Trophoblast cell (in vitro differentiated cells and primary cell): Measurements from ENCODE around the gene TRABD2B.
"Not testable (repeated sequence)": the region's sequence is repeated elsewhere in the genome, so short reads cannot be mapped to it uniquely, and the experiment has no call there.

ENCODE experiments used
- DNase-seq, 2 donors: peaks; one replicate each; pipeline ENCODE4 v3.0.0-alpha.2; 2016
- H2AFZ ChIP-seq: 2 replicates; pipeline ENCODE4 v1.6.1; 2013; ENCODE audit warnings: low read length, moderate library complexity, mild to moderate bottlenecking; ENCODE audit not compliant: insufficient read depth, poor library complexity
- H2AK5ac ChIP-seq: 2 replicates; pipeline ENCODE4 v1.6.1; 2013; ENCODE audit warnings: mild to moderate bottlenecking, low read length
- H2BK120ac ChIP-seq: 2 replicates; pipeline ENCODE4 v1.6.1; 2013; ENCODE audit warnings: low read length, mild to moderate bottlenecking, moderate library complexity; ENCODE audit not compliant: insufficient read depth, poor library complexity
- H2BK12ac ChIP-seq: 2 replicates; pipeline ENCODE4 v1.6.1; 2013; ENCODE audit warnings: mild to moderate bottlenecking, low read length, moderate library complexity
- H2BK5ac ChIP-seq: 2 replicates; pipeline ENCODE4 v1.6.1; 2013; ENCODE audit warnings: low read length, low read depth, moderate library complexity, mild to moderate bottlenecking; ENCODE audit not compliant: poor library complexity
- H3K14ac ChIP-seq: 2 replicates; pipeline ENCODE4 v1.6.1; 2013; ENCODE audit warnings: mild to moderate bottlenecking, low read length
- H3K18ac ChIP-seq: 2 replicates; pipeline ENCODE4 v1.6.1; 2013; ENCODE audit warnings: mild to moderate bottlenecking, low read length
- H3K23ac ChIP-seq: 2 replicates; pipeline ENCODE4 v1.6.1; 2013; ENCODE audit warnings: low read length
- H3K27ac ChIP-seq: 2 replicates; pipeline ENCODE4 v1.5.1; 2013; ENCODE audit warnings: low read depth, mild to moderate bottlenecking, inconsistent platforms, low read length, moderate library complexity
- H3K27me3 ChIP-seq: 2 replicates; pipeline ENCODE4 v1.6.1; 2013; ENCODE audit warnings: inconsistent platforms, mild to moderate bottlenecking, low read length, moderate library complexity; ENCODE audit not compliant: insufficient read depth
- H3K36me3 ChIP-seq, 2 experiments: 1 replicate in 1 of 2; 2 replicates in 1 of 2; pipeline ENCODE4 v1.6.1; 2013; ENCODE audit warnings: low read length in 2 of 2, mild to moderate bottlenecking in 2 of 2, moderate library complexity in 1 of 2; ENCODE audit not compliant: insufficient read depth in 2 of 2, control insufficient read depth in 1 of 2
- H3K4ac ChIP-seq: 2 replicates; pipeline ENCODE4 v1.6.1; 2013; ENCODE audit warnings: low read depth, mild to moderate bottlenecking, low read length, moderate library complexity
- H3K4me1 ChIP-seq, 2 experiments: 1 replicate in 1 of 2; 2 replicates in 1 of 2; pipeline ENCODE4 v1.6.1; 2013; ENCODE audit warnings: low read length in 2 of 2, mild to moderate bottlenecking in 2 of 2, moderate library complexity in 1 of 2; ENCODE audit not compliant: insufficient read depth in 2 of 2, control insufficient read depth in 1 of 2
- H3K4me2 ChIP-seq: 2 replicates; pipeline ENCODE4 v1.6.1; 2013; ENCODE audit warnings: inconsistent platforms, mild to moderate bottlenecking, low read length, moderate library complexity
- H3K4me3 ChIP-seq: 2 replicates; pipeline ENCODE4 v1.5.1; 2013; ENCODE audit warnings: mild to moderate bottlenecking, low read depth, low read length, inconsistent platforms
- H3K79me1 ChIP-seq: one replicate; pipeline ENCODE4 v1.6.1; 2013; ENCODE audit warnings: low read length
- H3K79me2 ChIP-seq: 2 replicates; pipeline ENCODE4 v1.6.1; 2013; ENCODE audit warnings: low read length, mild to moderate bottlenecking; ENCODE audit not compliant: control insufficient read depth, insufficient read depth, poor library complexity
- H3K9ac ChIP-seq: 2 replicates; pipeline ENCODE4 v1.6.1; 2013; ENCODE audit warnings: mild to moderate bottlenecking, low read length
- H3K9me3 ChIP-seq: 2 replicates; pipeline ENCODE4 v1.6.1; 2013; ENCODE audit warnings: low read depth, mild to moderate bottlenecking, control low read depth, inconsistent platforms, low read length; ENCODE audit not compliant: insufficient read depth
- H4K12ac ChIP-seq: 2 replicates; pipeline ENCODE4 v1.6.1; 2013; ENCODE audit warnings: low read depth, mild to moderate bottlenecking, low read length, moderate library complexity
- H4K8ac ChIP-seq: 2 replicates; pipeline ENCODE4 v1.6.1; 2013; ENCODE audit warnings: low read depth, mild to moderate bottlenecking, low read length, moderate library complexity
- H4K91ac ChIP-seq: one replicate; pipeline ENCODE4 v1.6.1; 2013; ENCODE audit warnings: low read depth, mild to moderate bottlenecking, low read length, moderate library complexity
- WGBS: extraction: QIAGEN DNeasy Blood & Tissue Kit; methylation state at CpG from one replicate; pipeline ENCODE4 v1.1.7; 2013; ENCODE audit warnings: missing lambda C conversion rate; ENCODE audit not compliant: insufficient read length, insufficient coverage; ENCODE audit errors: extremely low coverage; 5-methylcytosine and 5-hydroxymethylcytosine counted together

The TRABD2B gene

DNA sequence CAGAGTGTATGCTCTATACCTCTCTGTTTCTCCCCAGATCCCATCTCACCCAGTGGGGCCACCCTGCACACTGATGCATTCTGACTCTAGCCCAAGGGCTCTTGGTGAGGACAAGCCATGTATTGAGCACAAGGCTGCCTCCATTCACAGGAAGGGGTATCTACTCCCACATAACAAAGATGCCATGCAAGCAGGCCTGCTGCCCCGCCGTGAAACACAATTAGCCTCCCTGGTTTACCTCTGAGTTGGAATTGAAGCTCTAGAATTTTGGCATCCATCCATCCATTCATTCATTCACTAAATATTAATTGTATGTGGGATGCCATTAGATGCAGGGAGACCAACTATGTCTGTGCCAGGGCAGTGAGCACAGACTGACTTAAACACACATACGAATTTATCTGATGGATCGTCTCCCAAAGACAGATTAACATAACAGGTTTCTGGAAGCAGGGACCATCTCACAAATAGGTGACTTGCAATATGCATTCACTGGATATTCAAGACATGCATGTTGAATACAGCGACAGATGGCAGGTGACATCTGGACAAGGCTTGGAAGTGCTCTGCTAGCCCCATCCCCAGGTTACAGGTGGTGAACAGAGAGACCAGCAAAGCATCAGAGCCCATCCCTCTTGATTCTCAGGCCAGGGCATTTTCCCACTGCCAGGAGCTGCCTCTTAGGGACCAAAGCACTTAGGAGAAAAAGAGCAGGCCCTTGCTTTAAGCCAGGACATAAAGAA lies 34.3 kb downstream of the TRABD2B start:
- Histone ChIP-seq H3K4me1 (no peaks in the 10 kb centered on the region), H4K12ac (no peak overlapping the region), H3K4me2 (no peak overlapping the region), H2BK120ac (no peak overlapping the region), H3K18ac (no peak overlapping the region), H3K9me3 (no peaks in the 10 kb centered on the region), H3K36me3 (no peaks in the 10 kb centered on the region), H3K4ac (no peak overlapping the region), H2AFZ (no peak overlapping the region), H3K79me1 (no peaks in the 10 kb centered on the region), H2AK5ac (no peak overlapping the region), H3K27me3 (no peaks in the 10 kb centered on the region), H2BK12ac (no peak overlapping the region), H3K4me3 (no peak overlapping the region), H3K23ac (no peak overlapping the region), H2BK5ac (no peak overlapping the region), H4K8ac (no peak overlapping the region), H3K27ac (no peak overlapping the region), H3K9ac (no peak overlapping the region), H3K14ac (no peak overlapping the region), H4K91ac (no peak overlapping the region), H3K79me2 (no peaks in the 10 kb centered on the region)
- no peak for DNase-seq
- no CpG with 5 or more reads among the region's 5 CpGs for WGBS

DNA sequence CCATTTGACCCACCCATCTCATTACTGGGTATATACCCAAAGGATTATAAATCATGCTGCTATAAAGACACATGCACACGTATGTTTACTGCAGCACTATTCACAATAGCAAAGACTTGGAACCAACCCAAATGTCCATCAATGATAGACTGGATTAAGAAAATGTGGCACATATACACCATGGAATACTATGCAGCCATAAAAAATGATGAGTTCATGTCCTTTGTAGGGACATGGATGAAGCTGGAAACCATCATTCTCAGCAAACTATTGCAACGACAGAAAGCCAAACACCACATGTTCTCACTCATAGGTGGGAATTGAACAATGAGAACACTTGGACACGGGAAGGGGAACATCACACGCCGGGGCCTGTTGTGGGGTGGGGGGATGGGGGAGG lies 35.4 kb downstream of the TRABD2B start:
- H3K18ac ChIP-seq, H3K4me3 ChIP-seq, H3K9me3 ChIP-seq, H3K4me2 ChIP-seq, H2BK120ac ChIP-seq, H2BK12ac ChIP-seq, H3K79me1 ChIP-seq, H3K9ac ChIP-seq, H2BK5ac ChIP-seq, H3K23ac ChIP-seq, H3K14ac ChIP-seq, DNase-seq, H3K27me3 ChIP-seq, H4K8ac ChIP-seq, H3K36me3 ChIP-seq, H3K4me1 ChIP-seq, H3K79me2 ChIP-seq, H2AK5ac ChIP-seq, H2AFZ ChIP-seq, H3K27ac ChIP-seq, H4K12ac ChIP-seq, H4K91ac ChIP-seq, H3K4ac ChIP-seq: not testable (repeated sequence)
- no CpG with 5 or more reads among the region's 5 CpGs for WGBS

DNA sequence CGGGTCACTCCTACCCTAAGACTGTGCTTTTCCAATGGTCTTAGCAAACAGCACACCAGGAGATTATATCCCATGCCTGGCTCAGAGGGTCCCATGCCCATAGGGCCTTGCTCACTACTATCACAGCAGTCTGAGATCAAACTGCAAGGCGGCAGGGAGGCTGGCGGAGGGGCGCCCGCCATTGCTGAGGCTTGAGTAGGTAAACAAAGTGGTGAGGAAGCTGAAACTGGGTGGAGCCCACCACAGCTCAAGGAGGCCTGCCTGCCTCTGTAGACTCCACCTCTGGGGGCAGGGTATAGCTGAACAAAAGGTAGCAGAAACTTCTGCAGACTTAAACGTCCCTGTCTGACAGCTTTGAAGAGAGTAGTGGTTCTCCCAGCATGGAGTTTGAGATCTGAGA lies 40.7 kb downstream of the TRABD2B start:
- not testable (repeated sequence) for H3K27ac ChIP-seq, H3K79me1 ChIP-seq, DNase-seq, H3K23ac ChIP-seq, H4K8ac ChIP-seq, H3K14ac ChIP-seq, H4K12ac ChIP-seq, H3K36me3 ChIP-seq, H3K4me1 ChIP-seq, H2BK120ac ChIP-seq, H3K79me2 ChIP-seq, H2AK5ac ChIP-seq, H3K4me3 ChIP-seq, H3K27me3 ChIP-seq, H4K91ac ChIP-seq, H3K9me3 ChIP-seq, H3K18ac ChIP-seq, H3K4me2 ChIP-seq, H2BK12ac ChIP-seq, H2BK5ac ChIP-seq, H2AFZ ChIP-seq, H3K4ac ChIP-seq, H3K9ac ChIP-seq
- WGBS, result no CpG with 5 or more reads among the region's 6 CpGs

DNA sequence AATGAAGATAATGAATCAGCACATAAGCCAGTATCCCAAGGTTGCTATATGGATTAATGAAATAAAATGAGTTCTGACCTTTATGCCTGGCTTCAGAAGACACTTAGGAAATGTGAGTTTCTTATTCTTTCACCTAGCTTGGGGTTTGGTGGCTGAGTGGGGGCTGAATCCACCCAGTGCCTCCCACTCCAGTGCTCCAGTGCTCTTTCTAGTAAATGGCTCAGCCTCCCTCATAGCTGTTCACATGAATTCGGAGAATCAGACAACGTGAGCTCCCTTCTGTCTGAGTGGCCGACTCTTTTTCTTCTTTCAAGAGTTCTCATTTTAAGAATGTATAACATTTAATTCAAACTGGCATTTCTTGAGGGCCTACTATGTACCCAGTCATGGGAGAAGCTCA lies 43.5 kb downstream of the TRABD2B start:
- Histone ChIP-seq H2AK5ac (no peak overlapping the region), H3K18ac (no peak overlapping the region), H3K4me3 (no peak overlapping the region), H2AFZ (no peak overlapping the region), H3K4me2 (no peak overlapping the region), H3K4ac (no peak overlapping the region), H2BK120ac (no peak overlapping the region), H3K79me2 (no peaks in the 10 kb centered on the region), H2BK12ac (no peak overlapping the region), H3K23ac (no peak overlapping the region), H3K4me1 (no peaks in the 10 kb centered on the region), H3K27me3 (no peaks in the 10 kb centered on the region), H3K14ac (no peak overlapping the region), H4K12ac (no peak overlapping the region), H4K91ac (no peak overlapping the region), H3K9me3 (peaks cover 3% of the 10 kb centered on the region), H2BK5ac (no peak overlapping the region), H3K27ac (no peak overlapping the region), H3K79me1 (no peaks in the 10 kb centered on the region), H4K8ac (no peak overlapping the region), H3K9ac (no peak overlapping the region), H3K36me3 (no peaks in the 10 kb centered on the region)
- no peak for DNase-seq
- WGBS, result no CpG with 5 or more reads among the region's 3 CpGs
